K562 (cell line): ENCODE data around the gene PIK3AP1. TPM values are rescaled to one million over a fixed set of nuclear protein-coding genes. Genes with fewer than 3 reads are reported as not detected.

ENCODE experiments used
- ATAC-seq: fragments of 200-7000 bp; cut with Tn5 transposase; 3 replicates; pipeline ENCODE4 v1.9.1; 2020; ENCODE audit warnings: moderate library complexity
- BruUV-seq: library from RNA; stranded (reverse); fragments of 400-500 nt; replicated peaks from 2 replicates; lab custom pipeline; 2021; lab: Mats Ljungman, UMichigan
- CTCF ChIA-PET: fragments of 300-600 bp; formaldehyde crosslinking; extraction: SDS; loops from one replicate; lab custom pipeline; 2021; ENCODE audit warnings: low intra/inter-chr PET ratio; lab: Yijun Ruan, JAX
- POLR2A ChIA-PET: fragments of 300-600, 350-650 bp; sonication (Branson Sonifier 250); formaldehyde crosslinking; extraction: SDS; loops from one replicate; lab custom pipeline; 2021; ENCODE audit warnings: antibody characterized with exemption, inconsistent platforms; lab: Yijun Ruan, JAX
- DNase-seq, 4 experiments: peaks; one replicate each; pipeline versions ENCODE4 v3.0.0 to v3.0.0-alpha.2; 2011 to 2018; ENCODE audit warnings: low spot score in 3 of 4, mixed read lengths in 3 of 4; ENCODE audit errors: extremely low read depth in 1 of 4
- FAIRE-seq: peaks from 2 replicates; lab custom pipeline; 2011; peaks lifted over from hg19 to GRCh38; lab: Jason Lieb, UNC
- H2AFZ ChIP-seq: 2 replicates; pipeline ENCODE4 v1.6.0; 2011; ENCODE audit warnings: low read depth, low read length, control low read depth, inconsistent platforms
- H3K27ac ChIP-seq: fragments of 200-600 bp; 3 replicates; pipeline ENCODE4 v1.8.0; 2011; ENCODE audit warnings: low read depth, mild to moderate bottlenecking, control low read depth, inconsistent platforms, low read length, moderate library complexity, mixed read lengths; ENCODE audit errors: extremely low read depth
- H3K27me3 ChIP-seq, 2 experiments: fragments of 300-600 bp in 1 of 2; 2 replicates in 1 of 2; 3 replicates in 1 of 2; pipeline versions ENCODE4 v1.6.0 to v1.8.0; 2011; ENCODE audit warnings: inconsistent platforms in 2 of 2, low read length in 2 of 2, mild to moderate bottlenecking in 1 of 2, mixed read lengths in 1 of 2, moderate library complexity in 1 of 2; ENCODE audit not compliant: control insufficient read depth in 2 of 2, insufficient read depth in 2 of 2
- H3K36me3 ChIP-seq: fragments of 300-600 bp; 3 replicates; pipeline ENCODE4 v1.8.0; 2011; ENCODE audit warnings: mild to moderate bottlenecking, low read length, inconsistent platforms; ENCODE audit not compliant: control insufficient read depth, insufficient read depth
- H3K4me1 ChIP-seq, 2 experiments: fragments of 200-600 bp in 1 of 2; replicated peaks in 1 of 2; 2 replicates in 1 of 2; 3 replicates in 1 of 2; pipeline versions ENCODE4 v1.5.1 to v1.8.0; 2011; ENCODE audit warnings: inconsistent platforms in 2 of 2, low read length in 2 of 2, mild to moderate bottlenecking in 1 of 2, mixed read lengths in 1 of 2, moderate library complexity in 1 of 2; ENCODE audit not compliant: control insufficient read depth in 2 of 2, insufficient read depth in 2 of 2
- H3K4me2 ChIP-seq: 2 replicates; pipeline ENCODE4 v1.6.1; 2011; ENCODE audit warnings: low read length, control low read depth, inconsistent platforms, mixed read lengths; ENCODE audit not compliant: insufficient read depth
- H3K4me3 ChIP-seq: fragments of 200-600 bp; sonication (generic), shearing (Covaris generic); 2 replicates; pipeline ENCODE4 v1.5.1; 2016; ENCODE audit warnings: control low read depth, inconsistent platforms
- H3K79me2 ChIP-seq: fragments of 200-600 bp; 3 replicates; pipeline ENCODE4 v1.8.0; 2011; ENCODE audit warnings: low read length, inconsistent platforms; ENCODE audit not compliant: control insufficient read depth, insufficient read depth
- H3K9ac ChIP-seq, 2 experiments: 2 replicates each; pipeline versions ENCODE4 v1.6.0 to v1.6.1; 2011; ENCODE audit warnings: low read depth in 2 of 2, low read length in 2 of 2, control low read depth in 1 of 2, inconsistent platforms in 1 of 2, mild to moderate bottlenecking in 1 of 2, mixed read lengths in 1 of 2; ENCODE audit not compliant: insufficient read depth in 1 of 2
- H3K9me1 ChIP-seq: one replicate; pipeline ENCODE4 v1.6.0; 2011; ENCODE audit warnings: inconsistent platforms, mild to moderate bottlenecking, low read length, moderate library complexity; ENCODE audit not compliant: control insufficient read depth, insufficient read depth
- H3K9me3 ChIP-seq: replicated peaks from 2 replicates; pipeline ENCODE4 v1.5.1; 2011; ENCODE audit warnings: low read depth, low read length, inconsistent platforms; ENCODE audit not compliant: control insufficient read depth, insufficient read depth
- H4K20me1 ChIP-seq: replicated peaks from 2 replicates; pipeline ENCODE4 v1.6.1; 2011; ENCODE audit warnings: low read length, inconsistent platforms, mixed read lengths; ENCODE audit not compliant: control insufficient read depth, insufficient read depth
- BHLHE40 ChIP-seq: IDR thresholded peaks from 2 replicates; pipeline ENCODE4 v1.6.1; 2011; ENCODE audit warnings: low read length, improper control_type of control experiment
- CAMTA2 ChIP-seq: fragments of 250-450 bp; sonication (Bioruptor Pico); conservative IDR thresholded peaks from 2 replicates; pipeline ENCODE4 v1.5.1; 2022
- CREB5 ChIP-seq: fragments of 250-450 bp; sonication (Bioruptor Pico); IDR thresholded peaks from 2 replicates; pipeline ENCODE4 v1.5.0; 2020; ENCODE audit warnings: mild to moderate bottlenecking
- CREM ChIP-seq: IDR thresholded peaks from 2 replicates; pipeline ENCODE4 v1.6.1; 2014; ENCODE audit warnings: antibody characterized with exemption, low read depth
- FOXA1 ChIP-seq: fragments of 450-650 bp; IDR thresholded peaks from 2 replicates; pipeline ENCODE4 v1.6.1; 2016; ENCODE audit warnings: mild to moderate bottlenecking, borderline replicate concordance
- FOXM1 ChIP-seq, 2 experiments: fragments of 450-650 bp in 1 of 2; sonication (generic) in 1 of 2; formaldehyde crosslinking in 1 of 2; IDR thresholded peaks; 2 replicates each; pipeline versions ENCODE4 v1.6.1 to v1.9.0; 2017 to 2022; ENCODE audit warnings: low read depth in 2 of 2, mild to moderate bottlenecking in 2 of 2, missing genetic modification reagents in 1 of 2, moderate library complexity in 1 of 2
- FOXP4 ChIP-seq: sonication (generic); formaldehyde crosslinking; IDR thresholded peaks from 2 replicates; pipeline ENCODE4 v1.8.0; 2022; ENCODE audit warnings: mild to moderate bottlenecking, missing genetic modification reagents, borderline replicate concordance
- HDAC2 ChIP-seq: fragments of 450-650 bp; IDR thresholded peaks from 2 replicates; pipeline ENCODE4 v1.6.1; 2016; ENCODE audit warnings: mild to moderate bottlenecking
- IRF1 ChIP-seq: sonication (generic); formaldehyde crosslinking; IDR thresholded peaks from 2 replicates; pipeline ENCODE4 v1.8.0; 2022; ENCODE audit warnings: missing genetic modification reagents, mild to moderate bottlenecking, borderline replicate concordance
- IRF2 ChIP-seq: sonication (generic); formaldehyde crosslinking; IDR thresholded peaks from 2 replicates; pipeline ENCODE4 v1.8.1; 2022; ENCODE audit warnings: mild to moderate bottlenecking, missing genetic modification reagents
- RBFOX2 ChIP-seq: fragments of 200-400 bp; formaldehyde crosslinking; IDR thresholded peaks from 2 replicates; pipeline ENCODE4 v1.6.1; 2017; ENCODE audit warnings: low read depth, mild to moderate bottlenecking, low read length, moderate library complexity
- SRSF7 ChIP-seq: fragments of 200-400 bp; formaldehyde crosslinking; optimal IDR thresholded peaks from 2 replicates; pipeline ENCODE3; 2017; ENCODE audit warnings: mild to moderate bottlenecking, low read depth, low read length
- ZC3H8 ChIP-seq: fragments of 450-650 bp; IDR thresholded peaks from 2 replicates; pipeline ENCODE4 v1.6.1; 2017
- ZFX ChIP-seq: sonication (generic); formaldehyde crosslinking; IDR thresholded peaks from 2 replicates; pipeline ENCODE4 v1.8.0; 2022; ENCODE audit warnings: mild to moderate bottlenecking, missing genetic modification reagents, moderate library complexity
- ZNF121 ChIP-seq: sonication (generic); formaldehyde crosslinking; conservative IDR thresholded peaks from 2 replicates; pipeline ENCODE4 v1.8.0; 2022; ENCODE audit warnings: missing genetic modification reagents
- ZNF77 ChIP-seq: fragments of 250-450 bp; sonication (Bioruptor Pico); IDR thresholded peaks from 2 replicates; pipeline ENCODE4 v1.5.0; 2020
- ZZZ3 ChIP-seq: fragments of 450-650 bp; IDR thresholded peaks from 2 replicates; pipeline ENCODE4 v1.6.1; 2016; ENCODE audit warnings: antibody characterized with exemption, mild to moderate bottlenecking, moderate library complexity
- WGBS: fragments of 100-300 bp; shearing (Covaris generic); methylation state at CpG from one replicate; pipeline ENCODE4 v1.1.6; 2016; ENCODE audit warnings: low coverage, mixed read lengths; ENCODE audit not compliant: insufficient coverage; ENCODE audit errors: missing lambda C conversion rate; 5-methylcytosine and 5-hydroxymethylcytosine counted together
- in situ Hi-C: fragments of 300-500 bp; cut with MboI; formaldehyde crosslinking; loops from 4 replicates; pipeline ENCODE4 v1.15.0; 2018; ENCODE audit warnings: inconsistent platforms, mixed read lengths
- intact Hi-C: fragments of 100-400 bp; cut with micrococcal nuclease; formaldehyde crosslinking; loops from 2 replicates; pipeline ENCODE4 v1.14.2; 2022
- polyA plus RNA-seq, 8 experiments: library from polyadenylated mRNA; depleted of rRNA in 4 of 8; stranded (reverse) in 5 of 8; unstranded in 3 of 8; fragments of >200 nt; fragmentation: Nextera tagmentation in 2 of 8; fragmentation: Illumina TruSeq in 1 of 8; extraction: Ambion mirVana in 2 of 8; extraction: Trizol in 1 of 8; gene quantifications; 2 replicates each; pipeline versions ENCODE4 v1.2.1 to v1.2.3, GENCODE V29; 2011 to 2014; ENCODE audit warnings: inconsistent platforms in 1 of 8, missing spikeins in 1 of 8
- total RNA-seq, 7 experiments: library from RNA; depleted of rRNA in 6 of 7; stranded (reverse); fragments of >200 nt in 6 of 7; fragmentation: Illumina TruSeq in 2 of 7; extraction: Trizol in 2 of 7; gene quantifications; 2 replicates each; pipeline versions ENCODE4 v1.2.1 to v1.2.3, GENCODE V29; 2011 to 2021; ENCODE audit warnings: low replicate concordance in 1 of 7
- TF ChIP-seq, protein P1 (sequence below), 2 experiments: fragments of 450-650 bp; conservative IDR thresholded peaks; 2 replicates each; pipeline ENCODE4 v1.6.1; 2017; ENCODE audit warnings: mild to moderate bottlenecking in 2 of 2, moderate library complexity in 2 of 2

PIK3AP1 gene
- total and polyA plus RNA-seq, 9 of the 15 experiments (the other 6 are each of a cell fraction or from before 2014, with no cell fraction given), result 0.20 to 2.4 (median 1.4) TPM

GRCh38 chr10:96719850-96720421 lies 378 bp downstream of the PIK3AP1 start:
- BruUV-seq, result no TSS peak
- ChIA-PET CTCF (interaction anchor here (1.2 kb wide), 1 partner anchor 78 kb away, joined by 3 read pairs; no protein-coding TSS in a partner anchor), POLR2A (no interaction called here)
- Histone ChIP-seq H3K4me1 (peaks cover 10 to 13% of the 10 kb centered on the region in 2 experiments; a peak in 3 of 5 replicates), H3K27ac (no peak overlapping the region), H3K27me3 (peaks cover 0 to 12% of the 10 kb centered on the region in 2 experiments; a peak in 1 of 5 replicates), H3K9me3 (no peaks in the 10 kb centered on the region), H3K4me3 (peak overlapping the region; percentile 36), H3K9me1 (no peaks in the 10 kb centered on the region), H2AFZ (peak overlapping the region; percentile 77), H3K4me2 (peak overlapping the region; percentile 71), H3K79me2 (no peaks in the 10 kb centered on the region), H4K20me1 (no peaks in the 10 kb centered on the region), H3K9ac (peak overlapping the region; percentile 39 to 85; a peak in 3 of 4 replicates), H3K36me3 (no peaks in the 10 kb centered on the region)
- intact Hi-C loops (no loop called here), in situ Hi-C loops (no loop called here)
- DNase-seq, result peak; percentile 34 to 66 (median 50)
- WGBS, result 5% methylated on average over 29 of the region's 38 CpGs
- FAIRE-seq, result no peak
- peak; percentile 92 for ATAC-seq
- no peak for TF ChIP-seq ZC3H8
- no peak for TF ChIP-seq CAMTA2 (CRISPR knock-in tag)
- no peak for TF ChIP-seq HDAC2
- TF ChIP-seq IRF2 (CRISPR knock-in tag), result no peak
- peak; percentile 43; the same call in 1 of the 2 replicates for TF ChIP-seq RBFOX2
- no peak for TF ChIP-seq SRSF7
- peak; percentile 42 for TF ChIP-seq CREM
- TF ChIP-seq ZNF121 (CRISPR knock-in tag), result no peak
- TF ChIP-seq, protein P1, sequence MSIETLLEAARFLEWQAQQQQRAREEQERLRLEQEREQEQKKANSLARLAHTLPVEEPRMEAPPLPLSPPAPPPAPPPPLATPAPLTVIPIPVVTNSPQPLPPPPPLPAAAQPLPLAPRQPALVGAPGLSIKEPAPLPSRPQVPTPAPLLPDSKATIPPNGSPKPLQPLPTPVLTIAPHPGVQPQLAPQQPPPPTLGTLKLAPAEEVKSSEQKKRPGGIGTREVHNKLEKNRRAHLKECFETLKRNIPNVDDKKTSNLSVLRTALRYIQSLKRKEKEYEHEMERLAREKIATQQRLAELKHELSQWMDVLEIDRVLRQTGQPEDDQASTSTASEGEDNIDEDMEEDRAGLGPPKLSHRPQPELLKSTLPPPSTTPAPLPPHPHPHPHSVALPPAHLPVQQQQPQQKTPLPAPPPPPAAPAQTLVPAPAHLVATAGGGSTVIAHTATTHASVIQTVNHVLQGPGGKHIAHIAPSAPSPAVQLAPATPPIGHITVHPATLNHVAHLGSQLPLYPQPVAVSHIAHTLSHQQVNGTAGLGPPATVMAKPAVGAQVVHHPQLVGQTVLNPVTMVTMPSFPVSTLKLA (conservative IDR thresholded peaks at IDR 0.05), result no peak
- TF ChIP-seq FOXP4 (CRISPR knock-in tag), result 0 out of 2 replicates have a peak, but pooled peaks have one; percentile 31
- TF ChIP-seq IRF1 (CRISPR knock-in tag), result no peak
- TF ChIP-seq ZZZ3, result no peak
- no peak for TF ChIP-seq CREB5 (CRISPR knock-in tag)
- no peak for TF ChIP-seq ZNF77 (CRISPR knock-in tag)
- peak; percentile 55 for TF ChIP-seq ZFX (CRISPR knock-in tag)
- no peak for TF ChIP-seq BHLHE40
- no peak for TF ChIP-seq FOXA1
- TF ChIP-seq FOXM1 (IDR thresholded peaks at IDR 0.05; ENCODE audit: low read depth), result no peak
- TF ChIP-seq FOXM1 (CRISPR knock-in tag; IDR thresholded peaks at IDR 0.05; ENCODE audit: low read depth), result no peak
